NCI-H69 (cell line): ENCODE data around the gene PARP9.

ENCODE experiments used
- DNase-seq: peaks from one replicate; lab custom pipeline; 2025; lab: John Stamatoyannopoulos, UW

PARP9 gene

GRCh38 chr3:122484985-122485384 is 79.1 kb downstream of the PARP9 start:
- no peak for DNase-seq

GRCh38 chr3:122481390-122481789 is 82.7 kb downstream of the PARP9 start:
- DNase-seq = no peak
